HFF-Myc (cell line): ENCODE data around the gene RELA.

Source experiments
- DNase-seq: peaks from one replicate; pipeline ENCODE4 v3.0.0-alpha.2; 2011; ENCODE audit warnings: low read depth; ENCODE audit errors: extremely low read depth
- H3K4me3 ChIP-seq: replicated peaks from 2 replicates; pipeline ENCODE4 v1.5.1; 2011; ENCODE audit warnings: low read depth, mild to moderate bottlenecking, control low read depth, low read length
- TF ChIP-seq, protein P1 (sequence below): IDR thresholded peaks from 2 replicates; pipeline ENCODE4 v1.5.1; 2012; ENCODE audit warnings: mild to moderate bottlenecking, low read depth, low read length, control low read depth; ENCODE audit errors: missing control alignments

Gene RELA

DNA sequence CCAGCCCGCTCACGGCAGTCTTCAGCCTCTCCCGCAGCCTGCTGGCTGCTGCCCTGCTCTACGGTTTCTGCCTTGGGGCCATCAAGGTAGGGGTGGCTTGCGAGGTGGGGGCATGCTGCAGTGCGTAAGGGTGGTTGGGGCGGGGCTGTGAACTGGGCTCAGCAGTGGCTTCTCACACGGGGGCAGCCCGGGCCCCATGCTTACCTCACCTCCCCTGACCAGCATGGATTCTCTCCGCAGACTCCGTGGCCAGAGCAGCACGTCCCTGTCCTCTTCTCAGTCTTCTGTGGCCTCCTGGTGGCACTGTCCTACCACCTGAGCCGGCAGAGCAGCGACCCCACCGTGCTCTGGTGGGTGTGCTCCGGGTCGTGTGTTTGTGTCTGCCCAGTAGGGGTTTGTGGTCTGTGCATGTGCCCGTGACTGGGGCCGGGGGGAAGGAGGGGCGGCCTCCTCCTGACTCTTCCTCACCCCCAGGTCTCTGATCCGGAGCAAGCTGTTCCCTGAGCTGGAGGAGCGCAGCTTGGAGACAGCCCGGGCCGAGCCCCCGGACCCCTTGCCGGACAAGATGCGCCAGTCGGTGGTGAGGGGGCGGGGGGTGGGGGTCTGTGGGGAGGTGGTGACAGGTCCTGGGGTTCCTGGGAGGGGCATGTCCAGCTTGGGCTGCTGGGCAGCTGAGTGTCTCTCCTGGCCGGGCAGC lies 37.6 kb downstream of the RELA start:
- TF ChIP-seq, protein P1, sequence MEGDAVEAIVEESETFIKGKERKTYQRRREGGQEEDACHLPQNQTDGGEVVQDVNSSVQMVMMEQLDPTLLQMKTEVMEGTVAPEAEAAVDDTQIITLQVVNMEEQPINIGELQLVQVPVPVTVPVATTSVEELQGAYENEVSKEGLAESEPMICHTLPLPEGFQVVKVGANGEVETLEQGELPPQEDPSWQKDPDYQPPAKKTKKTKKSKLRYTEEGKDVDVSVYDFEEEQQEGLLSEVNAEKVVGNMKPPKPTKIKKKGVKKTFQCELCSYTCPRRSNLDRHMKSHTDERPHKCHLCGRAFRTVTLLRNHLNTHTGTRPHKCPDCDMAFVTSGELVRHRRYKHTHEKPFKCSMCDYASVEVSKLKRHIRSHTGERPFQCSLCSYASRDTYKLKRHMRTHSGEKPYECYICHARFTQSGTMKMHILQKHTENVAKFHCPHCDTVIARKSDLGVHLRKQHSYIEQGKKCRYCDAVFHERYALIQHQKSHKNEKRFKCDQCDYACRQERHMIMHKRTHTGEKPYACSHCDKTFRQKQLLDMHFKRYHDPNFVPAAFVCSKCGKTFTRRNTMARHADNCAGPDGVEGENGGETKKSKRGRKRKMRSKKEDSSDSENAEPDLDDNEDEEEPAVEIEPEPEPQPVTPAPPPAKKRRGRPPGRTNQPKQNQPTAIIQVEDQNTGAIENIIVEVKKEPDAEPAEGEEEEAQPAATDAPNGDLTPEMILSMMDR: no peak
- no peak for DNase-seq
- no peak overlapping the region for H3K4me3 ChIP-seq

DNA sequence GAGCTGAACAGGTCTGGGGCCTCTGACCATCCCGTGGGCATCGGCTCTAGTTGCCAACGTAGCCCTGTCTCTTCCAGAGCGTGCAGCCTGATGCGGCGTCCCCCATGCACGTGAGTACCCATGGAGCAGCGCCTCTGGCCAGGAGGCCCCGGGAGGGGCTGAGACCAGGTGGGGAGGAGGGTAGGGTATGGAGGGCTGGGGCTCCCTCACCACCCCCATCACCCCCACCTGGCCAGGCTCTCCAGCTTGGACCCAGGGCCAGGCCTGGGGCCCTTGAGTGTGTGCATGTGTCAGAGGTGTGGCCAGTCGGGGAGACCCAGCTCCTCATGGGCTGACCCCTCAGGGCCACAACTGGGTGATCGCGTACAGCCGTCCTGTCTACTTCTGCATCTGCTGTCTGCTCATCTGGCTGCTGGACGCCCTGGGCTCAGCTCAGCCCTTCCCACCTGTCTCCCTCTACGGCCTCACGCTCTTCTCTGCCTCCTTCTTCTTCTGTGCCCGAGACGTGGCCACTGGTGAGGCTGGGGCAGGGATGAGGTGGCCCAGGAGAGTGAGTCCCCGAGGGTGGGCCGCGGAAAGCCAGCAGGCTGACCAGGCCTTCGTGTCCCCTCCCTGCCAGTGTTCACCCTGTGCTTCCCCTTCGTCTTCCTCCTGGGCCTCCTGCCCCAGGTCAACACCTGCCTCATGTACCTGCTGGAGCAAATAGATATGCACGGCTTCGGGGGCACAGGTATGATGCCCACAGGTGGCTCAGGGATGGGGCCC lies 38.7 kb downstream of the RELA start:
- TF ChIP-seq, protein P1: no peak
- no peak overlapping the region for H3K4me3 ChIP-seq
- DNase-seq: no peak

DNA sequence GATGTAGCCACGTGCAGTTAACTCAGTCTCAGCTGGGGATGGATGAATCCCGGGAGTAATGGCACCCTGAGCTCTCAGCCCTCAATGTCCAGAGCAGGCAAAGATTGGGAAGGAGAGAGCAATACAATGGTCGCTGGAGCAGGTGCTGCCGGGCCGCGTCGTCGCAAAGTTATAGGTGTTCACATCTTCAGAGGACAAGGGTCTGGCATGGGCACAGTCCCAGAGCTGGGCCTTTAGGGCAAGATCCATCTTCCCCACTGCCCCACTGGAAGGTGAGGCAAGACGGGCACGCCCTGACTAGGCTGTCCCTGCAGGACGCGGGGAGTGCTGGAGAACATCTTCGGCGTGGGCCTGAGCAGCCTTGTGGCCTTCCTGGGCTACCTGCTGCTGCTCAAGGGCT lies 39.5 kb downstream of the RELA start:
- no peak overlapping the region for H3K4me3 ChIP-seq
- DNase-seq: no peak
- TF ChIP-seq, protein P1: no peak

DNA sequence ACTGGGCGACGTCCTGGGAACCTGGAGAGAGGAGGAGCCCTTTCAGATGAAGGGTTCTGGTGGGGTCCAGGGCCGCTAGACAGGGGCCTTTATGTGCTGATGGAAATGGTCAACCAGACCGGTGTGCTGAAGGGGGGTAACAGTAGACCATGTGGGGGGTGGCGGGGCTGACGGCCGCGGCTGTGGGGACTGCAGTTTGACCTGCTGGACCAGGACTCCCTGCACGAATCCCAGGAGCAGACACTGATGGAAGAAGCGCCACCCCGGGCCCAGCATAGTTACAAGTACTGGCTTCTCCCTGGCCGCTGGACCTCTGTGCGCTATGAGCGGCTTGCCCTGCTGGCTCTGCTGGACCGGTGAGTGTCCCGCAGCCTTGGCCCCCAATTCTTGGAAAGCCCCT lies 40.7 kb downstream of the RELA start:
- no peak overlapping the region for H3K4me3 ChIP-seq
- TF ChIP-seq, protein P1: no peak

DNA sequence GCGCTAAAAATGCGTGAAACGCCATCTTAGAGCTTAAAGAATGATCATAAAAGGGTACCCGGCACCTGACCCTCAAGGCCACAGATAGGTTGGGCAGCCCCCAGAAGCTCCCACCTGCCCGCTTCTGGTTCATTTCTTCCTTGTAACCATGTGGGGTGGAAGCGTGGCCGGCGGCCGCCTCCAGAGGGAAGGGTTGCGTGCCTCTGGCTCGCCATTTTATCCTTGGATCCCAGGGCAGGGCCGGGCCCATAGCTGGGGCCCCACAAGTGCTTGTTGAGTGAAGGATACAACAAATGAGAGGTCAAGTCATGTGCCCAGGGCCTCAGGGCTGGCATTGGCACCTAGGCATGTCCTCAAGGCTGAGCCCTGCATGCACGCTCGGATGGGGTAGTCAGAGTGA lies 41.3 kb downstream of the RELA start:
- no peak overlapping the region for H3K4me3 ChIP-seq
- TF ChIP-seq, protein P1: no peak
- DNase-seq: no peak

More for the DNA sequence above, 40.7 kb downstream of the RELA start:
- DNase-seq: no peak

DNA sequence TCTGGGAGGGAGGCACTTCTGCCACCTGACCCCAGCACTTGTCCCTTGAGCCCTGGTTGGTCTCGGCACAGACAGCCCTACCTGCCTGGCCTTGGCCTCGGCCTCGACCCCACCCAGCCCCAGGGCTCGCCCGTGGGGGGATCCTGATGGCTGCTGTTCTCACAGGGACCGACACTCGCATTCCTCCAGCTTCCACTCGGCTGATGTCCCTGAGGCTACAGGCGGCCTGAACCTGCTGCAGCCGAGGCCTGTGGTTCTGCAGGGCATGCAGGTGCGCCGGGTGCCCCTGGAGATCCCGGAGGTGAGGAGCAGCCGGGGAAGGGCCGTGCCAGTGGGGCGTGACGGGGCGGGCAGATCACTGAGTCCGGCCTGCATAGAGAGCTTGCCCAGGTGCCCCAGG lies 42.0 kb downstream of the RELA start:
- no peak overlapping the region for H3K4me3 ChIP-seq
- DNase-seq: no peak

More for the DNA sequence above, 42.0 kb downstream of the RELA start:
- TF ChIP-seq, protein P1: no peak
